Testis (tissue), 2 donors: ENCODE measurements around the gene IPO4.

Experiments used
- CTCF ChIP-seq, 3 experiments: fragments of 450-650 bp in 2 of 3; fragments of 200-600 bp in 1 of 3; sonication (generic) in 1 of 3; IDR thresholded peaks; one replicate each; pipeline ENCODE4 v1.5.1; 2016 to 2019; ENCODE audit warnings: antibody characterized with exemption in 3 of 3, mild to moderate bottlenecking in 2 of 3, moderate library complexity in 1 of 3
- POLR2A ChIP-seq: fragments of 450-650 bp; IDR thresholded peaks from one replicate; pipeline ENCODE4 v1.6.1; 2017; ENCODE audit warnings: antibody characterized with exemption, mild to moderate bottlenecking, moderate library complexity

GRCh38 chr14:24179294-24179960 is 9.2 kb downstream of the IPO4 start:
- TF ChIP-seq CTCF (IDR thresholded peaks at IDR 0.05) (no peak), POLR2A (no peak)
